HS-5 (cell line): Measurements from ENCODE around the gene ASAP2.

Experiments used
- DNase-seq: peaks from one replicate; pipeline ENCODE4 v3.0.0-alpha.2; 2012; ENCODE audit warnings: low read depth

Gene ASAP2

GRCh38 chr2:9205963-9206948 is at the start of gene ASAP2:
ASAP2 (plus strand) TSS chr2:9206812; CDS start chr2:9207105, 293 bp downstream.
- DNase-seq = no peak

- DNase-seq = no peak
These were observed 47.5 kb upstream of the ASAP2 start for GRCh38 chr2:9158786-9159779.

GRCh38 chr2:9160732-9161131 is 45.9 kb upstream of the ASAP2 start:
- DNase-seq = no peak

- no peak for DNase-seq
These were observed 43.8 kb upstream of the ASAP2 start for GRCh38 chr2:9162841-9163240.

GRCh38 chr2:9163306-9164111 is 43.1 kb upstream of the ASAP2 start:
- DNase-seq = no peak

- no peak for DNase-seq
These were observed 42.5 kb upstream of the ASAP2 start for GRCh38 chr2:9164112-9164608.

GRCh38 chr2:9165625-9166024 is 41.0 kb upstream of the ASAP2 start:
- DNase-seq = no peak

- no peak for DNase-seq
These were observed 39.8 kb upstream of the ASAP2 start for GRCh38 chr2:9166579-9167377.

- DNase-seq = no peak
These were observed 38.6 kb upstream of the ASAP2 start for GRCh38 chr2:9167718-9168657.

GRCh38 chr2:9168821-9169221 is 37.8 kb upstream of the ASAP2 start:
- DNase-seq = no peak

GRCh38 chr2:9169349-9170107 is 37.1 kb upstream of the ASAP2 start:
- no peak for DNase-seq

- DNase-seq = no peak
These were observed 36.0 kb upstream of the ASAP2 start for GRCh38 chr2:9170458-9171130.

- peak; percentile 58 for DNase-seq
These were observed 31.7 kb upstream of the ASAP2 start for GRCh38 chr2:9174771-9175437.

GRCh38 chr2:9178110-9178903 is 28.3 kb upstream of the ASAP2 start:
- DNase-seq = no peak

- DNase-seq = peak; percentile 53
These were observed 27.6 kb upstream of the ASAP2 start for GRCh38 chr2:9178904-9179571.

GRCh38 chr2:9179572-9180201 is 26.9 kb upstream of the ASAP2 start:
- peak; percentile 90 for DNase-seq
